ENCODE results near the gene FAM193B.
"Not testable (repeated sequence)": the region's sequence is repeated elsewhere in the genome, so short reads cannot be mapped to it uniquely, and the experiment has no call there.

FAM193B gene

DNA sequence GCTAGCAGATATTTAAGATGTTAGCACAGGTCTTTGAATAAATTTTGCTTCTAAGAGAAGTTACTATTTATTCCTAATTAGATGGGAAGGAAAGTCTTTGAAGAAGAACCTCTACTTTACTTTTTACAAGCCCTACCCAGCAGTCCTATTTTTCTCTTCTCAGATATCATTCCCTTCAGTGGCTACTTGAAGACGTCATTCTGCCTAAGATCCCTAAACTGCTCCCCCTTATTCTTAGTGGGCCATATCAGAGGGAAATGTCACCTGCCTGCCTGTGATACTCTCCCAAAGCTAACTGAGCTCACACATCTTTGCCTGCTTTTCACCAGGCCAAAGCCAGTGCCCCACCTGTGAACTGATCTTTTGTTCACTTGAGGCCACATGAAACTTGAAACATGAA lies 21.1 kb upstream of the FAM193B start:
- DNase-seq, result no peak

DNA sequence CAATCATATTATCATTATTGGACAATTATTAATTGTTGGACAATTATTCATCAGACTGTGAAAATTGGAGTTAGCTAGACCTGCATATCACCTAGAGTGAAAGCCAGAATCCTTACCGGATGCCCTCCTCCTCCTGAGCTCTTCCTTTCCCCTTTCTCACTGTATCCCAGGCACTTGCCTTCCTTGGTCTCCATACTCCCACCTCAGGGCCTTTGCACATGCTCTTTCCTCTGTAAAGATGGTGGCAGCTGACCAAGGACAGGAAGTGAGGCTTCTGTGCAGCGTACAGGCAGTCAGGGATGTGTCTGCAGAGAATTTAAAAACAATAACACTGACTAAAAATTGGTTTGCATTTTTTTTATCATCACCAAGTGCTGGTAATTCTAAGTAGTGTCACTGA lies 15.5 kb upstream of the FAM193B start:
- no peak for DNase-seq

DNA sequence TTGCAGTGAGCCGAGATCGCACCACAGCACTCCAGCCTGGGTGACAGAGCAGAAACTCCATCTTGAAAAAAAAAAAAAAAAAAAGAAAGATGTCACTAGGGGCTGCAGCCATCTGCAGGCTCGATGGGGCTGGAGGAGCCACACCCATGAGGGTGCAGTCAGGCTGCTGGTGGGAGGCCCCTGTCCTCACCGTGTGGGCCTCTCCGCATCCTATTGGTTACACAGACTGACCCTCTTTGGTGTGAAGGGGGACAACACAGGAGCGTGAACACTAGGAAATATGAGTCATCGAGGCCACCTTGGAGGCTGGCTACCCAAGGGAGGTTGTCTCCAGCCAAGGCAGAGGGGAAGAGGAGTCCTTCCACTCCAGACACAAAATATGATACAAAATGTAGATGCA lies 14.0 kb upstream of the FAM193B start:
- no peak for DNase-seq

DNA sequence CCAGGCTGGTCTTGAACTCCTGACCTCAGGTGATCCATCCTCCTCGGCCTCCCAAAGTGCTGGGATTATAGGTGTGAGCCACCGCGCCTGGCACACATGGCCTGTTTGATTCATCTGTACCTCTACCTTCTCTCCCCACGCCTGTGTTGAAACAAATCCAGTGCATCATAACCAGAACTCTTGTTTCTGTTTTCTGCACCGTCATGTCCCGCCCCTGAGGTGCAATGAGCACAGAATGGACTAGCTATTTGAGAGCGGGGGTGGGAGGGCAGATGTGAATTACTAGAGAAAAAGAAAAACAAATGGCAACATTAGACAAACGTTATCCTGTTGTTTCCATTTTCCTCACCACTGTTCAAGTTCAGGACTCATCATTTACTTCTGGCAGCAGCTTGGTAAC lies 10.7 kb upstream of the FAM193B start:
- DNase-seq, result no peak

DNA sequence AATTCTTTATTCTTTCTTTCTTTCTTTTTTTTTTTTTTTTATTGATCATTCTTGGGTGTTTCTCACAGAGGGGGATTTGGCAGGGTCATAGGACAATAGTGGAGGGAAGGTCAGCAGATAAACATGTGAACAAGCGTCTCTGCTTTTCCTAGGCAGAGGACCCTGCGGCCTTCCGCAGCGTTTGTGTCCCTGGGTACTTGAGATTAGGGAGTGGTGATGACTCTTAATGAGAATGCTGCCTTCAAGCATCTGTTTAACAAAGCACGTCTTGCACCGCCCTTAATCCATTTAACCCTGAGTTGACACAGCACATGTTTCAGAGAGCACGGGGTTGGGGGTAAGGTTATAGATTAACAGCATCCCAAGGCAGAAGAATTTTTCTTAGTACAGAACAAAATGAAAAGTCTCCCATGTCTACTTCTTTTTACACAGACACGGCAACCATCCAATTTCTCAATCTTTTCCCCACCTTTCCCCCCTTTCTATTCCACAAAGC lies 5.1 kb upstream of the FAM193B start:
- not testable (repeated sequence) for DNase-seq

DNA sequence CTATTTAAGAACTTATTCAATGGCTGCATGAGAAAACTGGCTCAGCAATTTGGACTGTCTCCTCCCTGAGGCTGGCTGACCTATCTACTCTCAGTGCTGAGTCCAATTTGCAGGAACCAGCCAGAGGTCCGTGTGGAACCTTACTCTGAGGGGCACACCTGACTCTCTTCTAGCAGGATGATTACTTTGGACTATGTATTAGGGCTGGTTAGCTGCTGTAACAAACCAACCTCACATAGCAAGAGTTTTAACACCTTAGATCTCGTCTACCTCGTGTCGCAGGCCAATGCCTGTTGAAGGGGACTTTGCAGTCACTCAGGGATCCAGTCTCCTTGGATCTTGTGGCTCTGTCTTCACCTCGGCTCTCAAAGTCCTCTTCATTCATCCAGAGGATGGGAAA lies 3.4 kb upstream of the FAM193B start:
- no peak for DNase-seq

DNA sequence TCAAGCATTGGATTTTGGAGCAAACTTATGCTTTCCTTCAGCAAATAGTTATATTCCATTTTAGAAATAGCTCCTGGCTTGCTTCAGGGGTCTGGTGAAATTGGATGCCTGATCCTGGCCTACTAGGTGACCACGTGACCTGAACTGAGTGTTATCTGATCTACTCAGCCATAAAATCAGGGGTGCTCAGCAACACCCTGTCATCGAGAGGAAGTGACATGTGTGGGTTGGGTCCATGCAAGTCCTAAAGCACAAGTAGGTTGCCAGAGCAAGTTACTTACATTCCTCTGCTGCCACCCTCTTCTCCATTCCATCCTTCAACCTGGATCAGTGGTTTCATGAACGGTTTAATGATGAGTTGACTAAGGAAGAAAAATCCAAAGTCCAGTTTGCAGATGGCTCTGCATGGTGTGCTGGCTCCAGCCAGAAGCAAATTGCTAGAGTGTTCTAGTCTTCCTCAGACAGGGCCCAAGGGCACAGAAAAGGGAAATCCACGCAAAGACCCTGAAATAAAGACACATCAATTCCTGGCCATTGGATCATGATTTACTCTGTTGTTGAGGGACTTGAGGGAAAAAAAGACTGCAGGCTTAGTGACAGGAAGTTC lies 2.8 kb upstream of the FAM193B start:
- no peak for DNase-seq

DNA sequence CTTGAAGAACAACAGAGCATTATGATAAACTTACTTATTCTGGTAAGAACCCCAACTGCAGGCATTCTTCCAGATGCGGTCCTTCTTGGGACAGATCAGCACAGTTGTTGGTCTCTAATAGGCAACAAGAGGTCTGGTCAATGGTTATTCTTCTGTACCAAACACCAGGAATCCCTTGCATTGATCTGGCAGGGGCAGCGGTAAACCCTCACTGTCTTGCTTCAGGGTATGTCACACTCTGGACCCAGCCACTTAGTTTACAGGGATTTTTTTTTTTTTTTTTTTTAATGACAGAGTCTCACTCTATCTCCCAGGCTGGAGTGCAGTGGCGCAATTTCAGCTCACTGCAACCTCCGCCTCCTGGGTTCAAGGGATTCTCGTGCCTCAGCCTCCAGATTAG lies 1.3 kb upstream of the FAM193B start:
- no peak for DNase-seq

DNA sequence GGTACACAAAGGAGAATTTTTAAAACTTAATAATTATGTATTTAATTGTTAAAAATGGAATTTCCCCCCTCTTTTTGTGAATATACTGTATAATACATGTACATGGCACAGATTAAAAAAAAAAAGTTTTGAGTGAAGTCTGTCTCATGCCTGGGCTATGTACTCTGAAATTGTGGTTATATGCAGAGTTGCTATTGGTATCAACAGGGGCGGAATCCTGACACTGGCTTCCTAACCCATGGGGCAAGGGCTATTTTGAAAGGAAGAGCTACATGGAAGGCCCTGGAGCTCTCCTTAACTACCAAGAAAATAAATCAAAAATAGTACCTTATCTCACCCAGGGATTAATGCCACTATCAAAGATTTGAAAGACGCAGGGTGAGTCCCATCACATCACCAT lies 865 bp upstream of the FAM193B start:
- DNase-seq, result no peak

DNA sequence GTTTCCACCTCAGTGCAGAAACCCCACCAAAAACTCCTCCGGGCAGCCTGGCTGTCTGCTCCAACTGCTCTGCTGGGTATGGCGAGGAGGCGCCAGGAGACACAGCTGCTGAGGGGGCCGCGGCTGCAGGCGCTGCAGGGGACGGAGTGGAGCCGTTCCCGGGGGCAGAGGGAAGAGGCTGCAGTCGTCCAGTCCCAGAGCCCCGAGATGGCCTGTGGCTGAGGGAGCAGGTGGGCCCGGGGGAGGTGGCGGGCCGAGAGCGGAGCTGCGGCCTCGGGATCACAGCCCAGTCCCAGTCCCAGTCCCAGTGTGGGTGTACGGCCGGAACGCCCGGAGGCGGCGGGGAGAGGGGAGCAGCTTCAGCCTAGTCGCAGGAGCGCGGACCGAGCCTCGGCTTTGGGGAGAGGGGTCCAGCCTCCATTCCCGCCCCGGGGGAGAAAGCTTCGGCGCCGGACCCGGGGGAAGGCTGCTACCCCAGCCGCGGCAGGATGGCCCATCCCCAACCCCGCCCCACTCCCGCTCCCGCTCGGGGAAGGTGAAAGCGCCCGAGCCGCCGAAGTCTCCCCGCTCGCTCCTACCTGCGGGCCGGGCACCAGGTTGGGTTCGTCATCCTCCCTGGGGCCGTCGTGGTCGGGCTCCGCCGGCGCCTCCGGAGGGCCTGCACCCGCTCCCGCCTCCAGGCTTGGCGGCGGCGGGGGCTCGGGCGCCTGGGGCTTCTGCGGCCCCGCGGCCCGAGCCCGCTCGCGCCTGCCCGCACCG lies 513 bp downstream of the FAM193B start:
- no peak for DNase-seq

DNA sequence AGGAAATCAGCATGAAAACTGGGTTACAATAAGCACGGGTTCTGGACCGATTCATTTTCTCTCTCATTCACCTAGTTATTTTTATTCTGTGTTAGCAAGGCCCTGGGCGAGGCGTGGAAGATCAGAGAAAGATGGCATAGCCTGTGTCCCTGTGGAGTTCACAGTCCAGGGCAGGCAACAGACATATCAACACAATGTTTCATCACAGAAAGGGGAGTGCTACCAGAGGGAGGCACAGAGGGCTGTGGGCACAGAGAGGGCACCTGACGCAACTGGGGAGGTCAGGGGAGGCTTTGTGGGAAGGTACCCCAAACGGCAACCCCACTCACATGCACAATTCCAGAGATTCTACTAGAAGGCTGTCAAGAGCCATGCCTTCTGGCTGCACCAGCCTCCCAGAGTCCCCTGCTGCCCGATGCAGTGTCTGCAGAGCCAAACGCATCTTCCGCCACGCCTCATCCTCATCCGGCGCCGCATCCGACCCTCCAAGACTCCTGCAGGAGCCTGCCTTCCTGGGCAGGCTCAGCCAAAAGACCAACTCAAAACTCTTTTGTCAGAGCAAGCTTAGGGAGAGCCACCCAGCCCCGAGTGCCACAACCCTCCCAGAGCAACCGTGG lies 1.4 kb downstream of the FAM193B start:
- no peak for DNase-seq

DNA sequence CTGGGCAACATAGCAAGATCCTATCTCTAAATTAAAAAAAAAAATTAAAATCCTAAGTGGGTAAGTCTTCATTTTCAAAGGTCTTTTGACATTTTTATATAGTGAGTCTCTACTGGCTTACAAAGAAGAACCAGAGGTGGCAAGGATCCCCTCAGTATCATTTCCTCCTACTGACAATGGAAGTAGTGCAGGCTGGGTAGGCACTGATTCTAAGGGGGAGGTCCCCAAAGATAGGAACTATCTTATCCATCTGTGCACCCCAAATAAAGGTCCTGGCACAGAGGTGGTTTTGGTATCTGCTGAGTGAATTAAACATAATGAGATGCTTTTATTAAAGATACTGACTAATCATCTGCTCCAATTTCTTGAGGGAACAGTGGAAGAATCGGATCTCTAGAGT lies 4.2 kb downstream of the FAM193B start:
- DNase-seq, result no peak

DNA sequence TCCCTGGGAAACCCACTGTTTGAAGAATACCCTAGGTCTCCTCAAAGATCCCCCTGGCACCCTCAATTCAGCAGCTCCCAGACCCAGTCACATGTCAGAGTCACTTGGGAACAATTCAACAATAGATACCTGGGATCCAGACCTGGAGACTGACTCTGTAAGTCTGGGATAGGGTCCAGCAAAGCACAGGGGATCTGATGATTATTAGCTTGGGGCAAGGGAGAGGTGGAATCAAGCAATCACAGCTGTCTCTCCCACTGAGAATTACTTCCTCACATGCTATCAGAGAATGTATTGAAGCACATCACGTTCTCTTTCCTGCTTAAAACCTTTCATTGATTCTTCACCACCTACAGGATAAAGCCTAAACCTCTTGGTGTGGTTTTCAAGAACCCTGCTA lies 5.9 kb downstream of the FAM193B start:
- no peak for DNase-seq

DNA sequence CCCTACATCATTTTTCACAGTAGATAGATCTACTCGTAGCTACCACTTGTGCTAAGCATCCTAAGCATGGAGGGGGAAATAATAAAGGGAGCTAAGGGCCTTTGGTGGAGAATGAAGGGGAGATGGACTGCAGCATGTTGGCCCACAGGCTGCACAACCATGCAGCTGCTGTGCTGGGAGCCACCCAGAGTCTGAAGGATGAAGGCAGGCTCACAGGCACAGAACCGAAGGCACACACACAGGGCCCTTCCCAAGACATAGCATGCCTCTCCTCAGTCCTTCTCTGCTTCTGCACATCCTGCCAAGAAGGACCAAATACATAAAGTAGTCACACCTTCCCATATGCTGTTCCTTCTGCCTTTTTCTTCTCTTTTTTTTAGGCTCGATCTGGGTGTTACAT lies 6.6 kb downstream of the FAM193B start:
- DNase-seq, result no peak

DNA sequence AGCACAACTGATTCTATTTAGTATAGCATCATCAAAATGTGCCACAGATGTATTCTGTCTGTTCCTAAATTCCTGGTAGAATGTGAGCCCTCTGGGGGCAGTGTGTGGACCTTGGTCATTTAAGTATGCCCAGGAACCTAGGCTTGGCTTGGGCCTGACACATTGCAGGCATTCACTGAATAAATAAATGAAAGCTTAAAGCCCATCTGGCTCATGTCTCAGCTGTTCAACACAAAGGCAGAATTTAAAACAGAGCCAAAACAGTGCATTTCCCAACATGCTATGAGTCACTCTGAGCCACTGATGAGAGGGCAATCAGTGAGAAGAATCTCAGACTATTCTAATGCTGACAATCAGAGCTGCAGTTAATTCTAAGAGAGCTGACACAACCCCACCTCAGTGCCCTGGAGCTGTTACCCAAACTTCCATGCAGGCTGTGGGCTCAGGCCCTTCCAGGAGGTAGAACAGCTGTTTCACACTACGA lies 8.1 kb downstream of the FAM193B start:
- DNase-seq, result no peak

DNA sequence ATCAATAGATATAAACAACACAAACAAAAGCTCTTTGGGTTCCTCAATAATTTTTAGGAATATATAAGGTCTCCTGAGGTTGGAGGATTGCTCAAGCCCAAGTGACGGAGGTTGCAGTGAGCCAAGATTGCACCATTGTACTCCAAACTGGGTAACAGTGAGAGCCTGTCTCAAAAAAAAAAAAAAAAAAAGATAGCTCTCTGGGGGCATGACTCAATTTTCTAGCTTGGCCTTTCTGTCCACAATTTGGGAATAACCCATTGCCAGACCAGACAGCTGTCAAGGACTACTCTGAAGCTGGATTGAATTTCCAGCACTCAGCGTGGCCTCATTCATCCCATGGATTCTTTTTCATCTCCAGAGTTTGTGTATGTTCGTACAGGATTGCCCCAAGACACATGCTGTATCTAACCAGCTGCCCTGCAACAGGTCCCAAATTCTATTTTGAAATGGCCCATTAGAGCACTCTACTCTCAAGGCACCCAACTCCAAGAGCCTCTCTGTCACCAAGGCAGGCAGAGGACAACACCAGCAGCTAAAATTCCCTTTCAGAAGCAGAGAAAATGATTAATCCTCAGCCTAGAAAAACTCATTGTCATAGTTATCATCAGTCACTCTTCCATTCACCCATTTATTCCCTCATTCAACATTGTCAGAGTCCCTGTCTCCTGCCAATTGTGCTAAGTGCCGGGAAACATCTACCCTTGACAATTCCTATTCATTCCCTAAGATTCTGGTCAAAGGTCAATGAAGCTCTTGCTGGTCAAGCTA lies 8.7 kb downstream of the FAM193B start:
- DNase-seq, result no peak

DNA sequence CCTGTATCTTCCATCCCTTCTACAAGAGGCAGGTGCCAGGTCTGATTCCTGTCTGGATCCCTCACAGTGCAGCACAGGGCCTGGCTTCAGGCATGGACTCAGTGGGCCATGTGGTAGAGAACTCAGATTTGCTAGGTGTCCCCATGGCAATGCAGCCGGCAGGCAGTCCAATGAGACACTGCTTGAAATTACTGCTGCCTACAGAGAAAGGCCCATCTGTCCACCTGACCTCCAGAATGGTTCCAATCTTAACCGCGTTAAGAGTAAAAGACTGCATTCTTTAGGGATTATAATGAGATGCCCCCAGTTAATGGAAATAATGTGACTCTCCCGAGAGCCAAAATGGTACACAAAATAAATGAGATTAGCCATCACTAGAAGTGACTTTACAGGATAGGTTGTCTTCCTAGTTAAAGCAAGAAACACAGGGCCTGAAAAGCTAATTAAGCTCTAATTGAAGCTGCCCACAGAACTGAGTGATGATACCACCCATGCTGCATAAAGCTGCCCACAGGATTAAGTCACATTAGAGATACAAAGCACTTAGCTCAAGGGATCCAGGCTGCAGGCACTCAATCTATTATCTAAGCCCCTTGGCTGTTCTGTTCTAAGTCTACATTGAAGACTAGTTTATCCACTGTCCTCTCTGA lies 11.4 kb downstream of the FAM193B start:
- DNase-seq, result no peak

DNA sequence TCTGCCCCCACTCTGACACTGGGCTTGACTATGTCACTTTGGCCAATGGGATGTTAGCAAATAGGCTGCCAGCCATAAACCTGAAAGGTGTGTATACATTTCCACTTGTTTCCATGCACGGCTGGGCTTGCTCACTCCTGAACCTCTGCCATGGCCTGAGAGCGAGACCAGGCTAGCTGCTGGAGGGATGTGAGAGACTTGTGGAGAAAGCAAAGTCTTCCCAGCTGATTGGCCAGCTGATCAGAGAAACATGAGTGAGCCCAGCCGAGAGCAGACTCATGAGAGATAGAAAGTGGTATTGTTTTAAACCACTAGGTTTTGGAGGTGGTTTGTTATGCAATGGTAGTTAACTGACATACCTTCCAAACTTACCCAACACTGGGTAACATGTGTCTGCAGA lies 13.9 kb downstream of the FAM193B start:
- no peak for DNase-seq

DNA sequence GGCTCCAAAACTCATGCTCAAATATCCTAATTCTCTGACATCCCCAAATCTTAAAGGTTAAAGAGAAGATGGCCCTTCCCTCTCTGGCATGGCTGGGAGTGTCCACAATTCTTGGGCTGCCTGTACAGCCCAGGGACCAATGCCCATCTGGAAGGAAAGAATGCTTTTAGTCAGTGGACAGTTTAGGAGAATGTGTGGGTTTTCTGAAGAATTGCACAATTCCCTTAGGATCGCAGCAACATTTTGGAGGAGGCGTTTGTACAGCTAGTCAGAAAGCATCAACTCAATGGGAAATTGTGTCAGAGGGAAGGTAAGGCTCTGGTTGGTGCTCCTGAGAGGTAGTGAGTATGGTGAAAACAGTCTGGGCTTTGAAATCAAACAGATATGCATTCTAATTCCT lies 15.0 kb downstream of the FAM193B start:
- no peak for DNase-seq

DNA sequence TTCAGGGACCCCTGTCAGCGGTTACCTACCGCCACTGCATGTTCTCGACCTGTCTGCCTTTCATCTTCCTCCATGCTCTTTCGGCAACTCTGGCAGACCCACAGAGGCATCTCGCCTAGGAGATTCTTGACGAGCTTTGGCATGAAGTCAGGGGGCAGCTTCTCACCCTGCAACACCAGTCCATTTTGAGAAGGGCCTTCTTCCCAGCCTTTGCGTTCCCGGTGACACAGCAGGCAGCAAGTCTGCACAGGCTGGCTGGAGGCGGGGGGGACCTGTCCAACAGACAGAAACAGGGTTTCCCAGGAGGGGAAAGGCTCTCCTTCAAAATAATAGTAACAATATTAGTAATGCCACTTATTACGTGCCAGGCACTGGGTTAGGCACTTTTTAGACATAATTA lies 15.5 kb downstream of the FAM193B start:
- DNase-seq, result no peak

DNA sequence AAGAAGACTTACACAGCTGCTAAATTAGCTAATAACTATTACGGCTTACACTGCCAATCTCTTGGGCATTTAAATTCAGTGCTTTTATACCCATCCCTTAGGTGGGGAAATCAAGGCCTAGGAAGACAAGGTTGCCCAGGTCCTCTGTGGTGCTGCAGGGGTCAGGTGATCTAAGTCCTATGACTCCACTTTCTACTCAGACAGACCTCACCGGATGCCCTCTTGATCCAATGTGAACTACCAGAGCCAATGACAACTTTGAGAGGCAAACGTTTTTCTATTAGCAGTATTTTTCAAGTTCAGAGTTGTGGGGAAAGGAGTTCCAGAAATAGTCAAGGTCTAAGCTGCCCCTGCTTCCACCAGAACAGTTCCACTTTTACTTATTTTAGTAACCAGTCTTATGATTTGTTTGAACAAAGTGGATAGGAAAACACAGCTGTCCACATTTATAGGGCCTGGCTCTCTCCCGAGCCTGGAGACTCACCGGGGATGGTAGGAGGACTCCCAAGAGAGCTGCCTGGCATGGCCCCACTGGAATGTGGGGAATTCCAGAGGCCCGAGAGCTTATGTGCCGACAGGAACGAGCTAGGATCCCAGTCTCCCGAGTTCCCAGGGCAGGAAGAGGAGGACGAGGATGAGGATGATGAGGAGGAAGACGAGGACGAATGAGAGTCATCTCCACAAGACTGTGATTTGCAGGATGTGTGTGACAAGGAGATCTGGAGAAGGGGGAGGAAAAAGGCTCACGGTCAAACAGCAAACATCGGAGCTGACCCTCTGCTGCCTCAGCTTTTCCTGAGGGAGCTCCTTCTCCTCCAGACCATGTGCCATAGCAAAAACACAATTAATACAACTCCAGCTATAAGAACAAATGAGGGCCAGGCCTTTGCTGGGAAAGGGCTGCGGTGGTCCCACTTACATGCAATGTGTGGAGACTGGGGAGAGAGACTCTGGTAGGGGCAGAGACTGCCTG lies 16.7 kb downstream of the FAM193B start:
- DNase-seq, result no peak

DNA sequence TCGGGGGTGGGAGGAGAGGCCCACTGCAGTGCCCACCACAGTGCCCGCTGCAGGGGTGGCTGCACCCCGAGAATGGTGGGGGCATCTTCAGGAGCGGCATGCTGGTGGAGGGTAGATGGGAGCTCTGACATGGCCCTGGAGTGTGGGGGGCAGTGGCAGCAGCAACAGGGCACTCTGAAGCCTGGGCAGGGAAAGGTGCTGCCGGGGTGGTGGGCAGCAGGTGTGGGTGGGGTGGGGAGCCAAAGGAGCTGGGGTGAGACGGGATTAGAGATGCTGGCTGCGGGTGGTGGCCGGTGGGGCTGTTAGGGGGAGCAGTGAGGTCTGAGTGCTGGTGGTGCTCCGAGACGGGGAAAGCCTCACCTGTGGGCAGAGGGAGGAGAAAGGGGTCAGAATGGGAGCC lies 18.0 kb downstream of the FAM193B start:
- no peak for DNase-seq

Measured in NCI-H748 treated with DMSO at 0.1 percent for 48 hours (cell line).